RPMI8226 (cell line): ENCODE data around the gene ITGA3.
A peak's percentile ranks its signal among the peaks of the same experiment; 100 is the strongest.
"Not testable (repeated sequence)": the region's sequence is repeated elsewhere in the genome, so short reads cannot be mapped to it uniquely, and the experiment has no call there.

Source experiments
- DNase-seq: peaks from one replicate; pipeline ENCODE4 v3.0.0-alpha.2; 2015

The ITGA3 gene

DNA sequence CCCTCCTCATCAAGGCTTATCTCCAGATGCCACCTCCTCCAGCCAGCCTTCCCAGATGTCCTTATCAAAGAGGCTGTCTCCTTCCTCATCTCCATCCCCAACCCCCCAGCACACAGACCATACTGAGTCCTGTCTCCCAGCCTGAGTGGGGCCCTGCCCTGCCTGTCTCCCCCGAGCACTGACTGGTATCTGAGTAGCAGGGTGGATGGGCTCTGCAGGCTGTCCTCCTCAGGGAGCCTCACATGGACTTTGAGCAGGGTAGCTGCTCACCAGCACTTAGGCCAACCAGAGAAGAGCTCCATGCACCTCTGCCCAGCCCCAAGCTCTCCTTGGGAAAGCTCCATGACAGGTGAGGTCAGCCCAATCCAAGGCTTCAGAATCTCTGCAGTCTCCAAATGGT, 20.0 kb upstream of the ITGA3 start:
- DNase-seq = no peak

GRCh38 chr17:50036455-50037261, 19.3 kb upstream of the ITGA3 start:
- DNase-seq = no peak

DNA sequence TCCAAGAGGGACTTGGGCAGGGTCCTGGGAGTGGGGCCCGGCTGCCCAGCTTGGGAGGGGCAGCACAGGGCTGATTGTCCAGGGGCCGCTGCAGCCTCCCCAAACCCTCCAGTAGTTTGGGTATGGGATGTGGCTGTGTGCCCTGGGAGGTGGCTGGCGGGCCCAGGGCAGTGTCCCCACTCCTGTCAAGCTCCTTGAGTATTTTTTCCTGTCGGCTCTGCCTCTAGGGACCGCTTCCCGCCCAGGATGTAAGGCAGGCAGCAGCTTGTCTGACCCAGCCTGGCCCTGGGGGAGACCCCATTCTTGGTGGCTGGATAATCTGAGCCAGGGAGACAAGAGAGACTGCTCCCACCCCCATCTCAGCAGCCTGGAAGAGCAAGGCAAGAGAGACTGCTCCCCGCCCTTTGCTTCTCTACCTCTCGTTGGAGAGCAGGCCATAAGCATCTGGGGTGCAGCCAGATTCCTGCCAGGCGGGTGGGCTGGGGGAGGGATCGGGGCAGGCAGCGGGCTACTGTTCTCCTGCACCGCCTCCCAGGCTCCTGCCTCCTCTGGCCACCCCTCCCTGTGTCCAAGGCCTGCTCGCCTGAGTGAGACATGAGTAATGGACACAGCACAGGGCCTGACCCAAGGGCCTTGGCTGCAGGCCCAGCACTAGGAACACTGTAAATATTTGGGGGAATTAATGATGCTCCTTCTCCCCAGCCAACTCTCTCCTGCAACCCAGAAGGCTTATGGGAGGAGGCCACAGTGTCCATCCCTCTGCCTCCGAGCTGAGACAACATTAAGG, 18.4 kb upstream of the ITGA3 start:
- DNase-seq = no peak

DNA sequence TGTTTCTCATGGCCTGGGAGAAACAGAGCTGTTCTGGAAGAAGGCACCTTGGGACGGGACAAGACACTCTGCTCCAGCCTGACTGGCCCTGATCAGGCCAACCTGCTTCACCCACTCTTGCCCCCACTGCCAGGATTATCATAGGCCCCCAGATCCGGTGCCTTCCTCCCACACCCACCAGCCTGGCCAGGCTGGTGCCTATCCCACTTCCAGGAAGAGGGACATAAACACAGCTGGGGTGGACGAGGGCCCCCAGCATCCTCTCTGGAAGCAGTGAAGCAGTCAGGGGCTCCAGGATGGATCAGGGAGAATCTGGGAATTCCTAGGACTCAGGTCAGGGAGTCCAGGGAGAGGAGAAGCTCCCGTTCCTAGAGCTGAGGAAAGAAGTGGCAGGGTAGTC, 16.9 kb upstream of the ITGA3 start:
- no peak for DNase-seq

GRCh38 chr17:50040496-50040895, 15.4 kb upstream of the ITGA3 start:
- DNase-seq = not testable (repeated sequence)

DNA sequence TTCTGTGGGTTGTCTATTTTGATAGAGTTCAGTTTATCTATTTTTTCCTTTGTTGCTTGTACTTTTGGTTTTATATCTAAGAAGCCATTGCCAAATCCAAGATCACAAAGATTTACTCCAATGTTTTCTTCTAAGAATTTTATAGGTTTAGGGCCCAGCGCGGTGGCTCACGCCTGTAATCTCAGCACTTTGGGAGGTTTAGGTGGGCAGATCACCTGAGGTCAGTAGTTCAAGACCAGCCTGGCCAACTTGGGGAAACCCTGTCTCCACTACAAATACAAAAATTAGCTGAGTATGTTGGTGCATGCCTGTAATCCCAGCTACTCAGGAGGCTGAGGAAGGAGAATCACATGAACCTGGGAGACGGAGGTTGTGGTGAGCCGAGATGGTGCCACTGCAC, 13.7 kb upstream of the ITGA3 start:
- no peak for DNase-seq

- DNase-seq = no peak
Measured at GRCh38 chr17:50043290-50044148, 12.4 kb upstream of the ITGA3 start.

GRCh38 chr17:50044483-50044882, 11.4 kb upstream of the ITGA3 start:
- no peak for DNase-seq

- DNase-seq = no peak
Measured at GRCh38 chr17:50045154-50045553, 10.8 kb upstream of the ITGA3 start.

DNA sequence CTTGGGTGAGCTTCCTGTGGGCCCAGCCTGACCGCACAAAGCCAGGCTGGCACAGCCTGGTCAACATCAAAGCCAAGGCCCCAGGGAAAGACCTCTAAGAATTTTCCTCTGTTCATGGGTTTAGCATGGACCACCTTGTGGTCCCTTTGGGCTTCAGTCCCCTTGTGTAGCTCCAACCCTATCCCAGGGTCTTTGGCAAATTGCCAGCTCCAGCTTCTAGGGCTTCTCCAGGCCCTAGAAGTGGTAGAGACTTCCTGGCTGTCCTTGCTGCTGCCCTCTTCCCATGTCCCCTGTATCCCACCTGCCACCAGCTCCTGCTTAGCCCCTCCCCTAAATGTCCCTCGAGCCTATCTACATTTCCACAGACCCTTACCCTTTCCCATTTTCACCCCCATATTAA, 9.7 kb upstream of the ITGA3 start:
- DNase-seq = no peak

DNA sequence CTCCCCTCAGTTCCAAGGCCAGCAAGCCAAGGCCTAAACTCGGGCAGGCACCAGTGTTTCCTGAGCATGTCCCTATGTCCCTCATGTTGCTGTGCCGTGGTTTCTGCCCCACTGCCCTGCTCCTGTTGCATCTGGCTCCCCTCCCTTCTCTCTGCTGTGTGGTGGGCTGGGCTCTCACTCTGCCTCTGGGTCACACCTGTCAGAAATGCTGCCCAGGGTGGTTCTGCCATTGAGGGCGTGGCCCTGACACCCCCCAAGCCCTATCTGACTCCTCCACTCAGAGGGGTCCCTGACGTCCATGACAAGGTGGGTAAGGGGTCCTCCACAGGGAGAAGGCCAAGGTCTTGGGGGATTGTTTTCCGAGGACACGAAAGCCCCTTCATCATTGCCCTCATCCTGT, 9.2 kb upstream of the ITGA3 start:
- DNase-seq = no peak

DNA sequence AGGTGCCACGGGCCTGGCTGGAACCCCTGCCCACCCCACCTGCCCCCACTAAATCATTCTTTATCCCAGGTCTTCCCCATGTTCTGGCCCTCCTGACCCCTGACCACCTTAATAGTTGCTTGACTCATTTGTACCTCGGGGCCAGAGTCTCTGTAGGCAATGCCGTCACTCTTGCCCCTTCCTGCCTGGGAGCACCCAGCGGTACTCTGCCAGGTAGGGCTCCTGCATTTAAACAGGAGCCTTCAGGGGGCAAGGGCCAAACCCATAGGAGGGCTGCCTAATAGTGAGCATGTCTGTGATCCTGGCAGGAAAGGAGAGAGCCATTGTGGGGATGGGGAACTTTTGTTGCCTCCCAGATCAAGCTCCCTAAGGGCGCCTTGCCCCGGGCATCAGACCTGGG, 8.8 kb upstream of the ITGA3 start:
- DNase-seq = no peak

DNA sequence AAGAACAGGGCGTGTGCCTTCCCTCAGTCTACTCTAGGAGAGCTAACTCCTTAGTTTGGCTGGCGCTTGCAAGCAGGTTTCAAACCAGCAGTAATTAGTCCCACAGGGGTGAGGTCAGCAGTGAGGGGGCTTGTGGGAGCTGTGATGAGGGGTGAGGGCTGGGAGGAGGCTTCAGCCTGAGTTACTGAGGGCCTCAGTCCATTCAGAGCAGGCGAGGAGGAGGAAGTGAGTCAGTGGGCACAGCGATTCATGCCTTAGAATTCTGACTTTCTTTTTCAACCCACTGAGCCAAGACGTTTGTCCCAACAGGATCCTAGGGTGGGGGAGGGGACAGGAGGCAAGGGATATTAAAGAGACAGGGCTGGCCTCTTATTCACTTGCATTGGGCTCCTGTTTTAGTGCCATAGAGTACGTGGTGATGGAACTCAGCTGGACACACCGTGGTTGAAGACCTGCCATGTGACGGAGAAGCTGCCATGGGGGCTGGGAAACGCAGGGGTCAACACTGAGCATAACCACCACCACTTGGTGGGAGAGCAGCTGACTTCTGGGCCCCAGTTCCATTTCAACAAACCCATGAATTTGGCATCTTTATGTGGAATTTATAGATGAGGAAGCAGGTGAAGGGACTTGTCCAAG, 8.3 kb upstream of the ITGA3 start:
- no peak for DNase-seq

- no peak for DNase-seq
Measured at GRCh38 chr17:50048146-50048720, 7.7 kb upstream of the ITGA3 start.

DNA sequence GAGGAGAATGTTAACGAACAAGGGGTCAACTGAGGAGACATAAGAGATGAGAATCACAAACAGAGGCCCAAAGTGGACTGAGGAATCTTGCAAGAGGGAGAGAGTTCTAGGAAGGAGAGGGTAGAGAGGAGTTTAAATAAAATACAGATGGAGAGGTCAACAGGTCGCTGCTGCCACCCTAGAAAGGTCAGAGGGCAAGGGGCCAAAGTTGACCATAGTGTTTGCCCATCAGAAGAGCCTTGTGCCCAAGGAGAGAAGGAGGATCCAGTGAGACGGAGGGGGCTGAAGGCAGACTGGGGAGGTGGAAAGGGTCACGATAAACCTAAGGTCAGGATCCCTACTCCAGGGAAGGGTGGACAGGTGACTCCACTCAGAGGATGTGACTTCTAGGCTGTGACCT, 6.9 kb upstream of the ITGA3 start:
- DNase-seq = no peak

- DNase-seq = peak; percentile 45
Measured at GRCh38 chr17:50049636-50050035, 6.3 kb upstream of the ITGA3 start.

DNA sequence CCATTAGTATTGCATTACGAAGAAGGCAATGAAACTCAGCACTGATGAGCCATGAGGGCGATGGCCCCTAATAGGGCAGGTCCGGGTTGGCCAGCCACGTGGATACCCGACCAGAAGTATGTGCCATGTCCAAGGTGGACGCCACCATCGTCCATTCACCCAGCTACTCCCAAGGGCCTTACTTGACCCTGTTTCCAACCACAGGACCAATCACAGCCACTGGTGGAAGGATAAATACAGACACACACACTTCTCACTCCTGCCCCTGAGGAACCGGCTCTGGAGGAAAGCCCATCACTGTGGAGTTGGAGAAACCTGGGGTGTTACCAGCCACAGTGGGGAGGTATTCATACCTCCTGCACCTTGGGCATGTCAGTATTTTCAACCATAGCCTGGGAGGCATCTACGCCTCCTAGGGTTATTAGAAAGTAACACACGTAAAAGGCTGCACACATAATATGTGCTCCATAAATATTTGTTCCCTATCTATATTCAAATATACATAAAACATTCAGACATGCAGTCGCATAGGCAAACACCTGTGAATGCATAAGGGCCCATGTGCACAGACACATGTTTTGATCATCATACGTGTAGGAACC, 5.4 kb upstream of the ITGA3 start:
- DNase-seq = no peak

DNA sequence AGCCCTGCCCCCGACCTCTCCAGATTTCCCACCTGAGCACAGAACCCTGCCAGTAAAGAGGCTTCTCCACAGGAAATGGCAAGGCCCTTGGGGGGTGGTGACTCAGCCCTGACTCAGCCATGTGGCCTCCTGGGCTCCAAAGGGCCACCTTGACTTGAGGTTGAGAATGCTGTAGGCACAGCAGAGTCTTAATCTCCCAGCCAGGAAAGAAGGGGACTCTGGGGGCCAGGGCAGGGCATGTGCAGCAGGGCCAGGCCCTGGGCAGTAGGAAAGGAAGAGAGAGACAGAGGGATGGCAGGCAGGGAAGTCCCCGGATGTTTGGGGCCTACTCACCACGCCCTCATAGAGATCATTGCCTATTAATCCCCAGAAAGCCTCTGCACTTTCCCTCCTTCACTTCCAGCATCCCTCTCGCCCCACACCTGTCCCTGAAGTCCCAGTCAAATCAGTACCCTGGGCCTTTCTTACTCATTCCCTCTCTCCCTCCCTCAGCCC, 4.8 kb upstream of the ITGA3 start:
- peak; percentile 56 for DNase-seq

- DNase-seq = no peak
Measured at GRCh38 chr17:50051606-50052005, 4.3 kb upstream of the ITGA3 start.

- no peak for DNase-seq
Measured at GRCh38 chr17:50052241-50052796, 3.6 kb upstream of the ITGA3 start.

GRCh38 chr17:50052822-50053653, 2.9 kb upstream of the ITGA3 start:
- no peak for DNase-seq
